Activated T-cell treated with anti-CD3 and anti-CD28 coated beads, Interleukin-2, amount 50 U/mL, for 48 hours (primary cell): ENCODE results near the gene ZNF286A.
"Not testable (repeated sequence)": the region's sequence is repeated elsewhere in the genome, so short reads cannot be mapped to it uniquely, and the experiment has no call there.

Experiments used
- DNase-seq, 2 experiments: peaks; one replicate each; pipeline ENCODE4 v3.0.0-alpha.2; 2020

Gene ZNF286A

GRCh38 chr17:15699413-15699924 lies at the start of gene ZNF286A:
Gene ZNF286A (plus strand): TSS chr17:15699752. CDS start chr17:15700330, 578 bp downstream.
- peak; percentile 94 to 96 for DNase-seq

GRCh38 chr17:15649861-15650421 lies 49.6 kb upstream of the ZNF286A start:
- no peak for DNase-seq

- DNase-seq, result no peak
Measured at GRCh38 chr17:15650741-15651582, 48.6 kb upstream of the ZNF286A start.

GRCh38 chr17:15651583-15652110 lies 47.9 kb upstream of the ZNF286A start:
- DNase-seq, result peak; percentile 26 to 39

- DNase-seq, result no peak
Measured at GRCh38 chr17:15652960-15653359, 46.6 kb upstream of the ZNF286A start.

- not testable (repeated sequence) for DNase-seq
Measured at GRCh38 chr17:15654401-15654800, 45.2 kb upstream of the ZNF286A start.

- DNase-seq, result no peak
Measured at GRCh38 chr17:15654886-15655561, 44.5 kb upstream of the ZNF286A start.

- no peak for DNase-seq
Measured at GRCh38 chr17:15657868-15658267, 41.7 kb upstream of the ZNF286A start.

GRCh38 chr17:15658296-15658695 lies 41.3 kb upstream of the ZNF286A start:
- DNase-seq, result no peak

- DNase-seq, result no peak
Measured at GRCh38 chr17:15659236-15659635, 40.3 kb upstream of the ZNF286A start.

- no peak for DNase-seq
Measured at GRCh38 chr17:15659663-15660062, 39.9 kb upstream of the ZNF286A start.

- DNase-seq, result no peak
Measured at GRCh38 chr17:15660077-15660476, 39.5 kb upstream of the ZNF286A start.

GRCh38 chr17:15662681-15663080 lies 36.9 kb upstream of the ZNF286A start:
- DNase-seq, result no peak

- no peak for DNase-seq
Measured at GRCh38 chr17:15663176-15663575, 36.4 kb upstream of the ZNF286A start.

- no peak for DNase-seq
Measured at GRCh38 chr17:15663691-15664090, 35.9 kb upstream of the ZNF286A start.

GRCh38 chr17:15669526-15669925 lies 30.0 kb upstream of the ZNF286A start:
- not testable (repeated sequence) for DNase-seq

- DNase-seq, result not testable (repeated sequence)
Measured at GRCh38 chr17:15674640-15675039, 24.9 kb upstream of the ZNF286A start.

GRCh38 chr17:15675991-15676390 lies 23.6 kb upstream of the ZNF286A start:
- DNase-seq, result not testable (repeated sequence)

GRCh38 chr17:15683135-15683534 lies 16.4 kb upstream of the ZNF286A start:
- DNase-seq, result not testable (repeated sequence)

GRCh38 chr17:15683824-15684478 lies 15.6 kb upstream of the ZNF286A start, which contains the start of gene TRIM16:
Gene TRIM16 (minus strand): TSS chr17:15684311. CDS start chr17:15651609, 32,702 bp downstream.
- peak; percentile 83 to 84 for DNase-seq

GRCh38 chr17:15687494-15687893 lies 12.1 kb upstream of the ZNF286A start:
- not testable (repeated sequence) for DNase-seq

GRCh38 chr17:15698967-15699366 lies 585 bp upstream of the ZNF286A start:
- not testable (repeated sequence) for DNase-seq
